GM12878 (cell line): ENCODE data around the gene TAC3. TPM values are rescaled to one million over a fixed set of nuclear protein-coding genes. Genes with fewer than 3 reads are reported as not detected.

Source experiments
- IKZF1 ChIP-seq: fragments of 450-650 bp; conservative IDR thresholded peaks from 2 replicates; pipeline ENCODE4 v1.6.1; 2017; ENCODE audit warnings: antibody characterized with exemption, mild to moderate bottlenecking
- JUND ChIP-seq: IDR thresholded peaks from 2 replicates; pipeline ENCODE4 v1.6.1; 2012; ENCODE audit warnings: low read depth, mild to moderate bottlenecking, low read length, improper control_type of control experiment, moderate library complexity
- POLR2AphosphoS2 ChIP-seq: IDR thresholded peaks from 2 replicates; pipeline ENCODE4 v1.6.1; 2011; ENCODE audit warnings: low read depth, mild to moderate bottlenecking, low read length, improper control_type of control experiment, moderate library complexity
- POU2F2 ChIP-seq: IDR thresholded peaks from 3 replicates; pipeline ENCODE4 v1.6.1; 2011; ENCODE audit warnings: low read depth, mild to moderate bottlenecking, low read length, borderline replicate concordance
- SIX5 ChIP-seq: IDR thresholded peaks from 2 replicates; pipeline ENCODE4 v1.6.1; 2011; ENCODE audit warnings: mild to moderate bottlenecking, low read depth, low read length, moderate library complexity; ENCODE audit not compliant: severe bottlenecking
- SP1 ChIP-seq: IDR thresholded peaks from one replicate; pipeline ENCODE4 v1.6.1; 2011; ENCODE audit warnings: low read depth, low read length
- SREBF1 ChIP-seq: IDR thresholded peaks from 2 replicates; pipeline ENCODE4 v1.6.1; 2012; ENCODE audit warnings: mild to moderate bottlenecking, low read length
- SRF ChIP-seq, 2 experiments: IDR thresholded peaks; 2 replicates each; pipeline ENCODE4 v1.6.1; 2011; ENCODE audit warnings: low read depth in 2 of 2, low read length in 2 of 2, mild to moderate bottlenecking in 1 of 2, moderate library complexity in 1 of 2
- polyA plus RNA-seq, 11 experiments: library from polyadenylated mRNA; depleted of rRNA in 4 of 11; unstranded in 6 of 11; stranded (reverse) in 5 of 11; fragments of >200 nt; fragmentation: Nextera tagmentation in 4 of 11; fragmentation: Illumina TruSeq in 1 of 11; extraction: Ambion mirVana in 4 of 11; extraction: Trizol in 1 of 11; gene quantifications; 1 replicate in 1 of 11; 2 replicates in 10 of 11; pipeline versions ENCODE4 v1.2.1 to v1.2.3, GENCODE V29; 2011 to 2016; ENCODE audit warnings: inconsistent platforms in 2 of 11, missing spikeins in 2 of 11, low read depth in 1 of 11
- total RNA-seq, 4 experiments: library from RNA; depleted of rRNA in 3 of 4; stranded (reverse); fragments of >200 nt in 3 of 4; fragmentation: Illumina TruSeq in 1 of 4; extraction: Trizol in 1 of 4; gene quantifications; 2 replicates each; pipeline versions ENCODE4 v1.2.1 to v1.2.3, GENCODE V29; 2013 to 2021
- TF ChIP-seq, protein P1 (sequence below): IDR thresholded peaks from 2 replicates; pipeline ENCODE4 v1.6.1; 2012; ENCODE audit warnings: low read length, inconsistent platforms
- TF ChIP-seq, protein P2 (sequence below): fragments of 450-650 bp; IDR thresholded peaks from 2 replicates; pipeline ENCODE4 v1.6.1; 2017; ENCODE audit warnings: mild to moderate bottlenecking, moderate library complexity
- TF ChIP-seq, protein P3 (sequence below): fragments of 150-350 bp; IDR thresholded peaks from 2 replicates; pipeline ENCODE4 v1.6.1; 2016; ENCODE audit warnings: low read depth, low read length
- TF ChIP-seq, protein P4 (sequence below): IDR thresholded peaks from 2 replicates; pipeline ENCODE4 v1.6.1; 2012; ENCODE audit warnings: low read depth, low read length, improper control_type of control experiment
- TF ChIP-seq, protein P5 (sequence below): fragments of 150-350 bp; IDR thresholded peaks from 2 replicates; pipeline ENCODE4 v1.6.1; 2014; ENCODE audit warnings: mild to moderate bottlenecking, low read depth, low read length
- TF ChIP-seq, protein P6 (sequence below): IDR thresholded peaks from 2 replicates; pipeline ENCODE4 v1.6.1; 2012; ENCODE audit warnings: low read depth, low read length, improper control_type of control experiment
- TF ChIP-seq, protein P7 (sequence below): fragments of 450-650 bp; conservative IDR thresholded peaks from 2 replicates; pipeline ENCODE4 v1.6.1; 2017; ENCODE audit warnings: mild to moderate bottlenecking, moderate library complexity

The TAC3 gene
- total and polyA plus RNA-seq, 10 of the 15 experiments (the other 5 are each of a cell fraction or from before 2014, with no cell fraction given), result 0.11 to 0.18 (median 0.13) TPM; not detected in 7

DNA sequence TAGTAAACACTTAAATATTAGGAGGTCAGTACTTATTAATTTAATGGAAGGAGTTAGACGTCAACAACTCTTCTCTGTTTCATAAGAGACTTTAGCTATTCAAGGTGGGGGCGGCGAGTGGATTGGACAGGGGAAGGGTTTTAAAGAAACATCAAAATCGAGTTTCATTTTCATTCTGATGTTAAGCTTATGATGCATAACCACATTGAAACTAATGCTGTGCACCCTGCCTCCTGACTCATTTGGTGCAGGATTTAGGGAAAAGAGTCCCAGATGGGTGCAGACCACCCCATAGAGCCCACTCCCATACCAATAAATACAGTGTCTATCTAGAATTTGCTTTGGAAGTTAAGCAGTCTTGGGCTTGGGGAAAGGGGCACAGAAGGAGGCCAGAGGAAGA lies 17.3 kb downstream of the TAC3 start (continued):
- TF ChIP-seq, protein P1, sequence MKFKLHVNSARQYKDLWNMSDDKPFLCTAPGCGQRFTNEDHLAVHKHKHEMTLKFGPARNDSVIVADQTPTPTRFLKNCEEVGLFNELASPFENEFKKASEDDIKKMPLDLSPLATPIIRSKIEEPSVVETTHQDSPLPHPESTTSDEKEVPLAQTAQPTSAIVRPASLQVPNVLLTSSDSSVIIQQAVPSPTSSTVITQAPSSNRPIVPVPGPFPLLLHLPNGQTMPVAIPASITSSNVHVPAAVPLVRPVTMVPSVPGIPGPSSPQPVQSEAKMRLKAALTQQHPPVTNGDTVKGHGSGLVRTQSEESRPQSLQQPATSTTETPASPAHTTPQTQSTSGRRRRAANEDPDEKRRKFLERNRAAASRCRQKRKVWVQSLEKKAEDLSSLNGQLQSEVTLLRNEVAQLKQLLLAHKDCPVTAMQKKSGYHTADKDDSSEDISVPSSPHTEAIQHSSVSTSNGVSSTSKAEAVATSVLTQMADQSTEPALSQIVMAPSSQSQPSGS, result peak; percentile 57; the same call in 1 of the 2 replicates
- TF ChIP-seq, protein P2, sequence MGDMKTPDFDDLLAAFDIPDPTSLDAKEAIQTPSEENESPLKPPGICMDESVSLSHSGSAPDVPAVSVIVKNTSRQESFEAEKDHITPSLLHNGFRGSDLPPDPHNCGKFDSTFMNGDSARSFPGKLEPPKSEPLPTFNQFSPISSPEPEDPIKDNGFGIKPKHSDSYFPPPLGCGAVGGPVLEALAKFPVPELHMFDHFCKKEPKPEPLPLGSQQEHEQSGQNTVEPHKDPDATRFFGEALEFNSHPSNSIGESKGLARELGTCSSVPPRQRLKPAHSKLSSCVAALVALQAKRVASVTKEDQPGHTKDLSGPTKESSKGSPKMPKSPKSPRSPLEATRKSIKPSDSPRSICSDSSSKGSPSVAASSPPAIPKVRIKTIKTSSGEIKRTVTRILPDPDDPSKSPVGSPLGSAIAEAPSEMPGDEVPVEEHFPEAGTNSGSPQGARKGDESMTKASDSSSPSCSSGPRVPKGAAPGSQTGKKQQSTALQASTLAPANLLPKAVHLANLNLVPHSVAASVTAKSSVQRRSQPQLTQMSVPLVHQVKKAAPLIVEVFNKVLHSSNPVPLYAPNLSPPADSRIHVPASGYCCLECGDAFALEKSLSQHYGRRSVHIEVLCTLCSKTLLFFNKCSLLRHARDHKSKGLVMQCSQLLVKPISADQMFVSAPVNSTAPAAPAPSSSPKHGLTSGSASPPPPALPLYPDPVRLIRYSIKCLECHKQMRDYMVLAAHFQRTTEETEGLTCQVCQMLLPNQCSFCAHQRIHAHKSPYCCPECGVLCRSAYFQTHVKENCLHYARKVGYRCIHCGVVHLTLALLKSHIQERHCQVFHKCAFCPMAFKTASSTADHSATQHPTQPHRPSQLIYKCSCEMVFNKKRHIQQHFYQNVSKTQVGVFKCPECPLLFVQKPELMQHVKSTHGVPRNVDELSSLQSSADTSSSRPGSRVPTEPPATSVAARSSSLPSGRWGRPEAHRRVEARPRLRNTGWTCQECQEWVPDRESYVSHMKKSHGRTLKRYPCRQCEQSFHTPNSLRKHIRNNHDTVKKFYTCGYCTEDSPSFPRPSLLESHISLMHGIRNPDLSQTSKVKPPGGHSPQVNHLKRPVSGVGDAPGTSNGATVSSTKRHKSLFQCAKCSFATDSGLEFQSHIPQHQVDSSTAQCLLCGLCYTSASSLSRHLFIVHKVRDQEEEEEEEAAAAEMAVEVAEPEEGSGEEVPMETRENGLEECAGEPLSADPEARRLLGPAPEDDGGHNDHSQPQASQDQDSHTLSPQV, result no peak
- TF ChIP-seq JUND (peak; percentile 69), SP1 (no peak), SREBF1 (no peak), POLR2AphosphoS2 (no peak), SRF (IDR thresholded peaks at IDR 0.05; ENCODE audit: low read depth in 2 of 2, low read length in 2 of 2) (no peak), IKZF1 (peak; percentile 93), SIX5 (no peak), POU2F2 (0 out of 3 replicates have a peak, but pooled peaks have one; percentile 35)
- TF ChIP-seq, protein P3, sequence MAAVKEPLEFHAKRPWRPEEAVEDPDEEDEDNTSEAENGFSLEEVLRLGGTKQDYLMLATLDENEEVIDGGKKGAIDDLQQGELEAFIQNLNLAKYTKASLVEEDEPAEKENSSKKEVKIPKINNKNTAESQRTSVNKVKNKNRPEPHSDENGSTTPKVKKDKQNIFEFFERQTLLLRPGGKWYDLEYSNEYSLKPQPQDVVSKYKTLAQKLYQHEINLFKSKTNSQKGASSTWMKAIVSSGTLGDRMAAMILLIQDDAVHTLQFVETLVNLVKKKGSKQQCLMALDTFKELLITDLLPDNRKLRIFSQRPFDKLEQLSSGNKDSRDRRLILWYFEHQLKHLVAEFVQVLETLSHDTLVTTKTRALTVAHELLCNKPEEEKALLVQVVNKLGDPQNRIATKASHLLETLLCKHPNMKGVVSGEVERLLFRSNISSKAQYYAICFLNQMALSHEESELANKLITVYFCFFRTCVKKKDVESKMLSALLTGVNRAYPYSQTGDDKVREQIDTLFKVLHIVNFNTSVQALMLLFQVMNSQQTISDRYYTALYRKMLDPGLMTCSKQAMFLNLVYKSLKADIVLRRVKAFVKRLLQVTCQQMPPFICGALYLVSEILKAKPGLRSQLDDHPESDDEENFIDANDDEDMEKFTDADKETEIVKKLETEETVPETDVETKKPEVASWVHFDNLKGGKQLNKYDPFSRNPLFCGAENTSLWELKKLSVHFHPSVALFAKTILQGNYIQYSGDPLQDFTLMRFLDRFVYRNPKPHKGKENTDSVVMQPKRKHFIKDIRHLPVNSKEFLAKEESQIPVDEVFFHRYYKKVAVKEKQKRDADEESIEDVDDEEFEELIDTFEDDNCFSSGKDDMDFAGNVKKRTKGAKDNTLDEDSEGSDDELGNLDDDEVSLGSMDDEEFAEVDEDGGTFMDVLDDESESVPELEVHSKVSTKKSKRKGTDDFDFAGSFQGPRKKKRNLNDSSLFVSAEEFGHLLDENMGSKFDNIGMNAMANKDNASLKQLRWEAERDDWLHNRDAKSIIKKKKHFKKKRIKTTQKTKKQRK, result no peak
- TF ChIP-seq, protein P4, sequence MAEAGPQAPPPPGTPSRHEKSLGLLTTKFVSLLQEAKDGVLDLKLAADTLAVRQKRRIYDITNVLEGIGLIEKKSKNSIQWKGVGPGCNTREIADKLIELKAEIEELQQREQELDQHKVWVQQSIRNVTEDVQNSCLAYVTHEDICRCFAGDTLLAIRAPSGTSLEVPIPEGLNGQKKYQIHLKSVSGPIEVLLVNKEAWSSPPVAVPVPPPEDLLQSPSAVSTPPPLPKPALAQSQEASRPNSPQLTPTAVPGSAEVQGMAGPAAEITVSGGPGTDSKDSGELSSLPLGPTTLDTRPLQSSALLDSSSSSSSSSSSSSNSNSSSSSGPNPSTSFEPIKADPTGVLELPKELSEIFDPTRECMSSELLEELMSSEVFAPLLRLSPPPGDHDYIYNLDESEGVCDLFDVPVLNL, result no peak
- TF ChIP-seq, protein P5, sequence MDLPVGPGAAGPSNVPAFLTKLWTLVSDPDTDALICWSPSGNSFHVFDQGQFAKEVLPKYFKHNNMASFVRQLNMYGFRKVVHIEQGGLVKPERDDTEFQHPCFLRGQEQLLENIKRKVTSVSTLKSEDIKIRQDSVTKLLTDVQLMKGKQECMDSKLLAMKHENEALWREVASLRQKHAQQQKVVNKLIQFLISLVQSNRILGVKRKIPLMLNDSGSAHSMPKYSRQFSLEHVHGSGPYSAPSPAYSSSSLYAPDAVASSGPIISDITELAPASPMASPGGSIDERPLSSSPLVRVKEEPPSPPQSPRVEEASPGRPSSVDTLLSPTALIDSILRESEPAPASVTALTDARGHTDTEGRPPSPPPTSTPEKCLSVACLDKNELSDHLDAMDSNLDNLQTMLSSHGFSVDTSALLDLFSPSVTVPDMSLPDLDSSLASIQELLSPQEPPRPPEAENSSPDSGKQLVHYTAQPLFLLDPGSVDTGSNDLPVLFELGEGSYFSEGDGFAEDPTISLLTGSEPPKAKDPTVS, result no peak
- TF ChIP-seq, protein P6, sequence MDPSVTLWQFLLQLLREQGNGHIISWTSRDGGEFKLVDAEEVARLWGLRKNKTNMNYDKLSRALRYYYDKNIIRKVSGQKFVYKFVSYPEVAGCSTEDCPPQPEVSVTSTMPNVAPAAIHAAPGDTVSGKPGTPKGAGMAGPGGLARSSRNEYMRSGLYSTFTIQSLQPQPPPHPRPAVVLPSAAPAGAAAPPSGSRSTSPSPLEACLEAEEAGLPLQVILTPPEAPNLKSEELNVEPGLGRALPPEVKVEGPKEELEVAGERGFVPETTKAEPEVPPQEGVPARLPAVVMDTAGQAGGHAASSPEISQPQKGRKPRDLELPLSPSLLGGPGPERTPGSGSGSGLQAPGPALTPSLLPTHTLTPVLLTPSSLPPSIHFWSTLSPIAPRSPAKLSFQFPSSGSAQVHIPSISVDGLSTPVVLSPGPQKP, result no peak
- TF ChIP-seq, protein P7, sequence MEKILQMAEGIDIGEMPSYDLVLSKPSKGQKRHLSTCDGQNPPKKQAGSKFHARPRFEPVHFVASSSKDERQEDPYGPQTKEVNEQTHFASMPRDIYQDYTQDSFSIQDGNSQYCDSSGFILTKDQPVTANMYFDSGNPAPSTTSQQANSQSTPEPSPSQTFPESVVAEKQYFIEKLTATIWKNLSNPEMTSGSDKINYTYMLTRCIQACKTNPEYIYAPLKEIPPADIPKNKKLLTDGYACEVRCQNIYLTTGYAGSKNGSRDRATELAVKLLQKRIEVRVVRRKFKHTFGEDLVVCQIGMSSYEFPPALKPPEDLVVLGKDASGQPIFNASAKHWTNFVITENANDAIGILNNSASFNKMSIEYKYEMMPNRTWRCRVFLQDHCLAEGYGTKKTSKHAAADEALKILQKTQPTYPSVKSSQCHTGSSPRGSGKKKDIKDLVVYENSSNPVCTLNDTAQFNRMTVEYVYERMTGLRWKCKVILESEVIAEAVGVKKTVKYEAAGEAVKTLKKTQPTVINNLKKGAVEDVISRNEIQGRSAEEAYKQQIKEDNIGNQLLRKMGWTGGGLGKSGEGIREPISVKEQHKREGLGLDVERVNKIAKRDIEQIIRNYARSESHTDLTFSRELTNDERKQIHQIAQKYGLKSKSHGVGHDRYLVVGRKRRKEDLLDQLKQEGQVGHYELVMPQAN, result no peak
